SK-N-SH treated with all-trans-retinoic acid at 6 μM for 48 hours (cell line): ENCODE results near the gene EPN2.

Source experiments
- ARNTL ChIP-seq: fragments of 450-650 bp; formaldehyde crosslinking; IDR thresholded peaks from 2 replicates; pipeline ENCODE4 v1.5.0; 2020; ENCODE audit warnings: low read depth, mild to moderate bottlenecking, moderate library complexity, borderline replicate concordance
- ESRRG ChIP-seq: fragments of 250-450 bp; sonication (Bioruptor Pico); IDR thresholded peaks from 2 replicates; pipeline ENCODE4 v1.6.1; 2021; ENCODE audit warnings: mild to moderate bottlenecking
- GLIS3 ChIP-seq: fragments of 250-450 bp; sonication (Bioruptor Pico); IDR thresholded peaks from 2 replicates; pipeline ENCODE4 v1.5.0; 2020; ENCODE audit warnings: mild to moderate bottlenecking, moderate library complexity
- ISL1 ChIP-seq: fragments of 250-450 bp; sonication (Bioruptor Pico); IDR thresholded peaks from 2 replicates; pipeline ENCODE4 v2.1.2; 2022; ENCODE audit warnings: mild to moderate bottlenecking, moderate library complexity
- PPARA ChIP-seq: fragments of 250-450 bp; sonication (Bioruptor Pico); IDR thresholded peaks from 2 replicates; pipeline ENCODE4 v1.5.0; 2020; ENCODE audit warnings: mild to moderate bottlenecking, borderline replicate concordance
- RARB ChIP-seq: fragments of 250-450 bp; sonication (Bioruptor Pico); IDR thresholded peaks from 2 replicates; pipeline ENCODE4 v1.8.0; 2021; ENCODE audit warnings: mild to moderate bottlenecking, moderate library complexity
- ZC3H10 ChIP-seq: fragments of 250-450 bp; sonication (Bioruptor Pico); IDR thresholded peaks from 2 replicates; pipeline ENCODE4 v1.5.1; 2021; ENCODE audit warnings: mild to moderate bottlenecking, moderate library complexity
- ZFP3 ChIP-seq: fragments of 250-450 bp; sonication (Bioruptor Pico); IDR thresholded peaks from 2 replicates; pipeline ENCODE4 v1.5.0; 2020; ENCODE audit warnings: mild to moderate bottlenecking, moderate library complexity
- ZFP30 ChIP-seq: fragments of 450-650 bp; formaldehyde crosslinking; IDR thresholded peaks from 2 replicates; pipeline ENCODE4 v1.5.0; 2022; ENCODE audit warnings: mild to moderate bottlenecking, moderate library complexity
- ZNF565 ChIP-seq: fragments of 450-650 bp; formaldehyde crosslinking; conservative IDR thresholded peaks from 2 replicates; pipeline ENCODE4 v1.5.0; 2020; ENCODE audit warnings: low read depth, mild to moderate bottlenecking, moderate library complexity
- ZNF70 ChIP-seq: fragments of 450-650 bp; formaldehyde crosslinking; IDR thresholded peaks from 2 replicates; pipeline ENCODE4 v1.5.0; 2020; ENCODE audit warnings: mild to moderate bottlenecking, moderate library complexity
- ZNF8 ChIP-seq: fragments of 450-650 bp; formaldehyde crosslinking; IDR thresholded peaks from 2 replicates; pipeline ENCODE4 v1.5.0; 2020; ENCODE audit warnings: mild to moderate bottlenecking, moderate library complexity
- TF ChIP-seq, protein P1 (sequence below): fragments of 250-450 bp; sonication (Bioruptor Pico); IDR thresholded peaks from 2 replicates; pipeline ENCODE4 v1.5.1; 2020; ENCODE audit warnings: low read depth, mild to moderate bottlenecking, moderate library complexity
- TF ChIP-seq, protein P2 (sequence below): fragments of 250-450 bp; sonication (Bioruptor Pico); IDR thresholded peaks from 2 replicates; pipeline ENCODE4 v1.8.0; 2020; ENCODE audit warnings: mild to moderate bottlenecking, moderate library complexity, borderline replicate concordance

DNA sequence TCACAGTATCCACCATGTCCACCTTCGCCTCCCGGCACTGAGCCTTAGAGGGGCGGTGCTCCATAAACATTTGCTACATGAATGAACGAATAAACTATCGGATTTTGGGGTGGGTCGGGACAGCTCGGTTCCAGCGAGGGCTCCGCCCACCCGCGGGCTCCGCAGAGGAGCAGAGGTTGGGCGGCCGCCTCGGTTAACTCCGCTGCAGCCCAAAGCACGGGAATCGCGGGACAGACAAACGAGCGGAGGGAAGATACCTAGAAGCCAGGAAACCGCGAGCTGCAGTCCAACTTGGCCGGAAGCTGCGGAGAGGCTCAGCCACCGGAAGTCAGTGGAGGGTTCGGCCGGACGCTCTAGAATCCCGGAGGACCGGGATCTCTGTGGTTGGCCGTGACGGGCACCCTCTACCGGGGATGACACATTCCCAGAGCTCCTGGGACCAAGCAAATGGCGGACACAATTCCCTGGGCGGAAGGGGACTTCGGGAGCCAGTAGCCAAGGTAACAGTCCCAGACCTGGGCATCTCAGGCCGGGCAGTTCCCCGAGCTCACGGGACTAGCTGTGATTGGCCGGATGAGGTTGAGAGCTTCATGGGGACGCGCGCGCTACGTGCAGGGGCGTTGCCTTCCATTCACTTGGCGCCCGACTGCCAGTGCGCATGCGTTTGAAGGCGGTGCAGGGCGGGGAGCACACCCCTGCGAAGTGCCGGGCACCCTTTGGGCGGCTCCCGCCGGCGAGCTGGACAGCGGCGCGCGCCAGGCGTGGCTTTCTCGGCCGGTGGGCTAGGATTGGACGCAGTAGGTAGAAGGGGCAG is 140.6 kb downstream of the EPN2 start:
- TF ChIP-seq ARNTL (CRISPR knock-in tag) (no peak), ZNF70 (no peak), GLIS3 (CRISPR knock-in tag) (no peak), ZFP3 (CRISPR knock-in tag) (no peak), ESRRG (CRISPR knock-in tag) (no peak), RARB (CRISPR knock-in tag) (no peak), ZFP30 (CRISPR knock-in tag) (no peak), ZNF8 (CRISPR knock-in tag) (no peak), ZNF565 (CRISPR knock-in tag) (no peak), ZC3H10 (no peak), PPARA (CRISPR knock-in tag) (no peak), ISL1 (no peak)
- TF ChIP-seq, protein P1, sequence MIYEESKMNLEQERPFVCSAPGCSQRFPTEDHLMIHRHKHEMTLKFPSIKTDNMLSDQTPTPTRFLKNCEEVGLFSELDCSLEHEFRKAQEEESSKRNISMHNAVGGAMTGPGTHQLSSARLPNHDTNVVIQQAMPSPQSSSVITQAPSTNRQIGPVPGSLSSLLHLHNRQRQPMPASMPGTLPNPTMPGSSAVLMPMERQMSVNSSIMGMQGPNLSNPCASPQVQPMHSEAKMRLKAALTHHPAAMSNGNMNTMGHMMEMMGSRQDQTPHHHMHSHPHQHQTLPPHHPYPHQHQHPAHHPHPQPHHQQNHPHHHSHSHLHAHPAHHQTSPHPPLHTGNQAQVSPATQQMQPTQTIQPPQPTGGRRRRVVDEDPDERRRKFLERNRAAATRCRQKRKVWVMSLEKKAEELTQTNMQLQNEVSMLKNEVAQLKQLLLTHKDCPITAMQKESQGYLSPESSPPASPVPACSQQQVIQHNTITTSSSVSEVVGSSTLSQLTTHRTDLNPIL (CRISPR knock-in tag): no peak
- TF ChIP-seq, protein P2, sequence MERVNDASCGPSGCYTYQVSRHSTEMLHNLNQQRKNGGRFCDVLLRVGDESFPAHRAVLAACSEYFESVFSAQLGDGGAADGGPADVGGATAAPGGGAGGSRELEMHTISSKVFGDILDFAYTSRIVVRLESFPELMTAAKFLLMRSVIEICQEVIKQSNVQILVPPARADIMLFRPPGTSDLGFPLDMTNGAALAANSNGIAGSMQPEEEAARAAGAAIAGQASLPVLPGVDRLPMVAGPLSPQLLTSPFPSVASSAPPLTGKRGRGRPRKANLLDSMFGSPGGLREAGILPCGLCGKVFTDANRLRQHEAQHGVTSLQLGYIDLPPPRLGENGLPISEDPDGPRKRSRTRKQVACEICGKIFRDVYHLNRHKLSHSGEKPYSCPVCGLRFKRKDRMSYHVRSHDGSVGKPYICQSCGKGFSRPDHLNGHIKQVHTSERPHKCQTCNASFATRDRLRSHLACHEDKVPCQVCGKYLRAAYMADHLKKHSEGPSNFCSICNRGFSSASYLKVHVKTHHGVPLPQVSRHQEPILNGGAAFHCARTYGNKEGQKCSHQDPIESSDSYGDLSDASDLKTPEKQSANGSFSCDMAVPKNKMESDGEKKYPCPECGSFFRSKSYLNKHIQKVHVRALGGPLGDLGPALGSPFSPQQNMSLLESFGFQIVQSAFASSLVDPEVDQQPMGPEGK (CRISPR knock-in tag): no peak
